Lower lobe of right lung (tissue), 2 donors: ENCODE data around the gene TMEM191B. TPM values are rescaled to one million over a fixed set of nuclear protein-coding genes. Genes with fewer than 3 reads are reported as not detected.
"Not testable (repeated sequence)": the region's sequence is repeated elsewhere in the genome, so short reads cannot be mapped to it uniquely, and the experiment has no call there.

Source experiments
- ATAC-seq, 2 donors: fragments of 200-7000 bp; cut with Tn5 transposase; one replicate each; pipeline ENCODE4 v1.9.1; 2020 to 2022; ENCODE audit warnings: mild to moderate bottlenecking in 2 of 2, moderate library complexity in 2 of 2
- DNase-seq: peaks from one replicate; pipeline ENCODE4 v3.0.0-alpha.2; 2020
- H3K27ac ChIP-seq: fragments of 200-600 bp; one replicate; pipeline ENCODE4 v1.8.0; 2022
- H3K27me3 ChIP-seq: fragments of 200-600 bp; one replicate; pipeline ENCODE4 v1.8.0; 2022; ENCODE audit warnings: low read depth
- H3K36me3 ChIP-seq: fragments of 200-600 bp; one replicate; pipeline ENCODE4 v1.8.0; 2022; ENCODE audit warnings: mild to moderate bottlenecking
- H3K4me1 ChIP-seq: fragments of 200-600 bp; one replicate; pipeline ENCODE4 v1.8.0; 2022
- H3K4me3 ChIP-seq: fragments of 200-600 bp; one replicate; pipeline ENCODE4 v1.8.0; 2022; ENCODE audit warnings: mild to moderate bottlenecking
- H3K9me3 ChIP-seq: fragments of 200-600 bp; one replicate; pipeline ENCODE4 v1.8.0; 2022
- intact Hi-C: fragments of 100-400 bp; cut with DNase I; formaldehyde crosslinking; loops from one replicate; pipeline ENCODE4 v1.11.0; 2022
- long read RNA-seq: library from polyadenylated mRNA; unstranded; transcript quantifications from one replicate; pipeline ENCODE4 v2.0.0, GENCODE V29; 2021
- total RNA-seq: library from RNA; stranded (reverse); fragmentation: NEBNext Ultra II Directional; extraction: Animal tissue kit (Norgen Biotek cat#: 25700); gene quantifications from one replicate; pipeline ENCODE4 v1.2.1, GENCODE V29; 2021
- donor health status: DM: no; HTN: yes; CAD: no; lungs with severe emphysema.

TMEM191B gene
- 7.6 TPM for total RNA-seq
- long read RNA-seq, partial matches to known transcripts = 3 of 12 reads
- long read RNA-seq, other reads (novel, unspliced or antisense) = 6 of 12 reads

- H3K27me3 ChIP-seq, H3K9me3 ChIP-seq, intact Hi-C loops, H3K4me1 ChIP-seq, H3K27ac ChIP-seq, H3K36me3 ChIP-seq, DNase-seq: not testable (repeated sequence)
- ATAC-seq = peak; percentile 21 to 38
- peak within 1 kb of the TSS; percentile 42 for H3K4me3 ChIP-seq
Observed at GRCh38 chr22:18527752-18528596, at the start of gene TMEM191B. Gene TMEM191B (plus strand): TSS chr22:18527802. CDS start chr22:18527981, 179 bp downstream.

GRCh38 chr22:18496227-18496626 lies 31.4 kb upstream of the TMEM191B start:
- ATAC-seq, H3K27me3 ChIP-seq, H3K9me3 ChIP-seq, H3K36me3 ChIP-seq, intact Hi-C loops, DNase-seq, H3K27ac ChIP-seq, H3K4me3 ChIP-seq, H3K4me1 ChIP-seq: not testable (repeated sequence)

DNA sequence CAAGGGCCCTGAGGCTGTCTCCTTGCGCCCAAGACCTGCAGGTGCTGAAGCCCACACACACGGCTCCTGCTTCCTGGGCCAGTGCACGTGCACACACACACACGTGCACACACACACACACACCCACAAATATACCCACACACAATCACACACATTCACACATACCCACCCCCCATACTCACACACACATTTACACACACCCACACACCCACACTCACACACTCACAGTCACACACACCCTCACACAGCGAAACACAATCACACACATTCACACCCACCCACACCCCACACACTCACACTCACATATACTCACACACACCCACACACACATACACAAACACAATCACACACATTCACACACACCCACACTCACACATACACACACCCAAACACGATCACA lies 16.3 kb upstream of the TMEM191B start:
- DNase-seq, H3K36me3 ChIP-seq, H3K27me3 ChIP-seq, H3K4me1 ChIP-seq, intact Hi-C loops, H3K9me3 ChIP-seq, H3K4me3 ChIP-seq, ATAC-seq, H3K27ac ChIP-seq: not testable (repeated sequence)

DNA sequence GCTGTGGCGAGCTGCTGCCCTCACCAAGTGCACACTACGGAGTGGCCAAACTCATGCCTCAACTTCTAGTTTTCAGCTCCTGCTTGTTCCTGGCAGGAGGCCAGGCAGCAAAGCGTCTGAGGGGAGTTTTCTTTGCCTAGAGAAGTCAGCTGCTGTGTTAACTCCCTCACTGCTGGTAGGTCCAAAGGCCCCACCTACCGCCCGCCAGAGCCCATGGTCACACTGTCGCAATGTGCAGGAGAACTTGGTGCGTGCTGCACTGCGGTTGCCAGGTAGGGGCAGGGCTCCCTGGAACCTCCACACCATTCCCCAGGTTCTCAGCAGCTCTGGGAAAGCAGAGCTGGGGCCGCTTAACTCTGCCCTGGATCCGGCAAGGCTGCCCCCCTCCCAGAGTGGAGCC lies 15.2 kb upstream of the TMEM191B start:
- H3K36me3 ChIP-seq, H3K4me1 ChIP-seq, H3K9me3 ChIP-seq, H3K27me3 ChIP-seq, intact Hi-C loops, H3K27ac ChIP-seq, H3K4me3 ChIP-seq, ATAC-seq, DNase-seq: not testable (repeated sequence)

GRCh38 chr22:18513454-18513853 lies 14.1 kb upstream of the TMEM191B start:
- H3K27ac ChIP-seq, H3K27me3 ChIP-seq, H3K4me3 ChIP-seq, H3K36me3 ChIP-seq, H3K9me3 ChIP-seq, ATAC-seq, DNase-seq, H3K4me1 ChIP-seq, intact Hi-C loops: not testable (repeated sequence)

DNA sequence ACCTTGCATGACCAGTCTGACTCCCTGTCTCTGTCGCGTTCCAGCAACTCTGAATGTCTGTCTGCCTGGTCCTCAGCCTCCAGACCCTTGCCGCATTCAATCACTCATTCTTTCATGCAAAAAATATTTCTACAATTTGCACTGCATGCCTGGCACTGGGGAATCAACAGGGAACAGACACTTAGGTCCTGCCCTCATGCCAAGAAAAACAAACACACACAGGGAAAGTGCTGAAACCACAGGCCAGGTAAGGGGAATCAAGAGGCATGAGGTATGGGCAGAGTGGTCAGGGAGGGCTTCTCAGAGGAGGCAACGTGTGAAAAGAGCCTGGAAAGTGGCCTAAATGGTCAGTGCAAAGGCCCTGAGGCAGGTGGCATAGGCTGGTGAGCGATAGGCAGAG lies 9.5 kb upstream of the TMEM191B start, which contains the start of gene GGTLC3:
GGTLC3 (minus strand) TSS at position 101 of the 400 bp plus-strand sequence. CDS start 264 bp downstream, outside the sequence.
- intact Hi-C loops, H3K27me3 ChIP-seq, H3K36me3 ChIP-seq, DNase-seq, H3K4me1 ChIP-seq, H3K4me3 ChIP-seq, H3K27ac ChIP-seq, H3K9me3 ChIP-seq, ATAC-seq: not testable (repeated sequence)

DNA sequence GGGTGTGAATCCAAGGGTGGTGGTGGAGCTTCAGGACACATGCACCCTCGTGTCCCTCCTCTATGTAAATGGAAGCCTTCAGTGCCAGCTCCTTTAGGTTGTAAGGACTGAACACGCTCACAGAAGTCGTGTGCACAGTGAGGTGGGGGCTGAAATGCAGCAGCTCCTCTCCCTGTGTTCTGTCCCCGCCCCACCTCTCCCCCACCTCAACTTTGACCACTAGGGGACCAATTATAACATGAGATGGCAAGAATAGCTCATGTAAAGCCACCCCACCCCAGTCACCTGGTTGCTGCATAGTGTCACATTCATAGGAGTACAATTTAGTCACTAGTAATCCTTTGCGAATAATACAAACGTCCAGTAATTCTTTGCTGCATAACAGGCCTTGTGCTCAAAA lies 4.8 kb upstream of the TMEM191B start:
- DNase-seq, H3K27me3 ChIP-seq, H3K4me3 ChIP-seq, intact Hi-C loops, ATAC-seq, H3K27ac ChIP-seq, H3K9me3 ChIP-seq, H3K36me3 ChIP-seq, H3K4me1 ChIP-seq: not testable (repeated sequence)

DNA sequence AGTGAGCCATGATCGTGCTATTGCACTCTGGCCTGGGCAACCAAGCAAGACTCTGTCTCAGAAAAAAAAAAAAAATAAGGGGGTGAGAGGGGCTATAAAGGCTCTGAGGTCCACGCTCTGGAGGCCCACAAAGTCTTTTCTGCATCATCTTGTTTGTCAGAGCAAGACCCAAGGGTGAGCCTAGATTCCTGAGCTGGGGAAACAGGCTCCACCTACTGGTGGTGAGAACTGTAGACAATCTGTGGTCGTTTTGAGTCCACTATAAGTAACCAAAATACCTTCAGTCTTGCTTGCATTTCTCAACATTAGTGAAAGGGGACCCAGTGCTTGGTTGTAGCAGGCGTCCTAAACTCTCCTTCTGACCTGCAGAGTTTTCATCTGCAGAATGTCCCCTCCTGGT lies 4.3 kb upstream of the TMEM191B start:
- ATAC-seq = peak in 1 of 2 donors; percentile 48
- H3K4me3 ChIP-seq, H3K36me3 ChIP-seq, intact Hi-C loops, H3K27ac ChIP-seq, DNase-seq, H3K27me3 ChIP-seq, H3K9me3 ChIP-seq, H3K4me1 ChIP-seq: not testable (repeated sequence)

DNA sequence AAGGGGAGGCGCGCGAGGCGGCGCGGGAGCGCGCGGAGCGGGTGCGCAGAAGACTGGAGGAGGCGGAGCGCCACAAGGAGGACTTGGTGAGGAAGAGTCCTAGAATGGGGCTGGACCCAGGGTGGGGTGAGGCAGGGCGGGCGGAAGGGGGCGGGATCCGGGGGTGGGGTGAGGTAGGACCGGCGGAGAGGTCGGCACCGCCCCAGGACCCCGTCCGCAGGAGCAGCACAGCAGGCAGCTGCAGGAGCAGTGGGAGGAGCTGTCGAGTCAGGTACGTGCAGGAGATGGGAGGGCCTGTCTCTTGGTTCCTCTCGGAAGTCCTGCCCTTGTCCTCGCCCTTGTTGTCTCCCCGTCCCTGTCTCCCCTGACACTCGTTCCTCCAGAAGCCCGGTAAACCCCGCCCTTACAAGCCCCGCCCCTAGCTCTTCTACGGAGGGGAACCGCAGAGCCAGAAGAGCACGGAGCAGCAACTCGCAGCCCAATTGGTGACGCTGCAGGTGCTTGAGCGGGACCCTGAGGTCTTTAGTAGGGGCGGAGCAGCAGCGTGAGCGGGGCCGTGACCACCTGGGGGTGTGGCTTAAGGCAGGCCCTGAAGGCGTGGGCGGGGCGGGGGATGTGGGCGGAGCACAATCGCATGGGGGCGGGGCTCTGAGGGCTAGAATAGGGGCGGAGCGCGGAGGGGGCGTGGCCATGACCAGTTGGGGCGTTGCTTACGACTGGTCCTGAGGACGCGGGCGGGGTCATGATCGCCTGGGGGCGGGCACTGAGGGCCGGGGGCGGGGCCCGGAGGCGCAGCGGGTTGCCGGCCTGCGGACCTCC lies 1.2 kb downstream of the TMEM191B start:
- H3K9me3 ChIP-seq, H3K27ac ChIP-seq, intact Hi-C loops, H3K36me3 ChIP-seq, H3K4me1 ChIP-seq, H3K27me3 ChIP-seq: not testable (repeated sequence)
- peak; percentile 97 to 98 for ATAC-seq
- H3K4me3 ChIP-seq = peak overlapping the region; percentile 42
- peak; percentile 93 for DNase-seq

- H3K27me3 ChIP-seq, H3K36me3 ChIP-seq, H3K9me3 ChIP-seq, H3K4me3 ChIP-seq, DNase-seq, H3K4me1 ChIP-seq, H3K27ac ChIP-seq, intact Hi-C loops: not testable (repeated sequence)
- peak; percentile 28 to 50 for ATAC-seq
Observed at GRCh38 chr22:18529416-18530145, 2.0 kb downstream of the TMEM191B start.

- H3K27ac ChIP-seq, intact Hi-C loops, H3K9me3 ChIP-seq, H3K4me1 ChIP-seq, ATAC-seq, H3K27me3 ChIP-seq, DNase-seq, H3K4me3 ChIP-seq, H3K36me3 ChIP-seq: not testable (repeated sequence)
Observed at GRCh38 chr22:18533633-18534032, 6.0 kb downstream of the TMEM191B start.

GRCh38 chr22:18534315-18534714 lies 6.7 kb downstream of the TMEM191B start:
- H3K9me3 ChIP-seq, ATAC-seq, H3K27me3 ChIP-seq, H3K4me3 ChIP-seq, H3K36me3 ChIP-seq, DNase-seq, H3K4me1 ChIP-seq, intact Hi-C loops, H3K27ac ChIP-seq: not testable (repeated sequence)

DNA sequence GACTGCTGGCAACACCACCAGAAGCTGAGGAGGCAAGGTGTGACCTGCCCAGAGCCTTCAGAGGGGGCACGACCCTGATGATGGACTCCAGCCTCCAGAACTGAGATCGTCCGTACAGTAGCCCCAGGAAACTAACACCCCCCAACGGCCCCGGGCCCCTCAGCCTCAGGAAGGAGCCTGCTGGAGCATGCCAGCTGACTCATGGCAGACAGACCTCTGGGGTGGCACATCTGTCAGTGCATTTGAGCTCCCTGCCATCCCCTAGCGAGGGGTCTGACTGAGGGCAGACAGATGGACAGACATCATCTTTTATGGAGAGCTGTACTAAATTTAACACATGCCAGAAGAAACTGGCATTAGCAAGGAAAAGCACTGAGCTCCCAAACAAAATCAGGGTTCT lies 12.4 kb downstream of the TMEM191B start:
- H3K36me3 ChIP-seq, H3K9me3 ChIP-seq, H3K27me3 ChIP-seq, ATAC-seq, intact Hi-C loops, DNase-seq, H3K4me1 ChIP-seq, H3K4me3 ChIP-seq, H3K27ac ChIP-seq: not testable (repeated sequence)
